HepG2 (cell line): ENCODE results near the gene RNLS. TPM values are rescaled to one million over a fixed set of nuclear protein-coding genes. Genes with fewer than 3 reads are reported as not detected.
"Not testable (repeated sequence)": the region's sequence is repeated elsewhere in the genome, so short reads cannot be mapped to it uniquely, and the experiment has no call there.

ENCODE experiments used
- ATAC-seq: fragments of 200-7000 bp; cut with Tn5 transposase; 3 replicates; pipeline ENCODE4 v1.9.1; 2020; ENCODE audit warnings: mild to moderate bottlenecking, moderate library complexity
- BruUV-seq: library from RNA; stranded (reverse); fragments of 400-500 nt; replicated peaks from 2 replicates; lab custom pipeline; 2021; lab: Mats Ljungman, UMichigan
- CTCF ChIA-PET: fragments of 300-600 bp; formaldehyde crosslinking; extraction: SDS; loops from one replicate; lab custom pipeline; 2021; ENCODE audit warnings: low total read pairs, inconsistent platforms, low intra/inter-chr PET ratio; lab: Yijun Ruan, JAX
- POLR2A ChIA-PET: fragments of 350-600 bp; sonication (Branson Sonifier 250); formaldehyde crosslinking; loops from one replicate; lab custom pipeline; 2020; ENCODE audit warnings: antibody characterized with exemption, inconsistent platforms; lab: Yijun Ruan, JAX
- DNase-seq: peaks from one replicate; pipeline ENCODE4 v3.0.0-alpha.2; 2015; ENCODE audit warnings: low spot score
- FAIRE-seq: peaks from 3 replicates; lab custom pipeline; 2011; peaks lifted over from hg19 to GRCh38; lab: Jason Lieb, UNC
- H2AFZ ChIP-seq: one replicate; pipeline ENCODE4 v1.6.1; 2011; ENCODE audit warnings: low read length, inconsistent platforms
- H3K27ac ChIP-seq: fragments of 300-600 bp; 3 replicates; pipeline ENCODE4 v1.8.0; 2011; ENCODE audit warnings: mixed run types, mild to moderate bottlenecking, mixed read lengths, low read length, inconsistent platforms; ENCODE audit not compliant: insufficient read depth; ENCODE audit errors: extremely low read length
- H3K27me3 ChIP-seq, 2 experiments: fragments of 200-600 bp in 1 of 2; 2 replicates in 1 of 2; 3 replicates in 1 of 2; pipeline versions ENCODE4 v1.6.0 to v1.8.0; 2011; ENCODE audit warnings: low read length in 2 of 2, mild to moderate bottlenecking in 2 of 2, moderate library complexity in 2 of 2, inconsistent platforms in 1 of 2; ENCODE audit not compliant: insufficient read depth in 2 of 2, control insufficient read depth in 1 of 2
- H3K36me3 ChIP-seq, 2 experiments: fragments of 200-600 bp in 1 of 2; replicated peaks in 1 of 2; 2 replicates in 1 of 2; 3 replicates in 1 of 2; pipeline versions ENCODE4 v1.5.1 to v1.8.0; 2011; ENCODE audit warnings: low read length in 2 of 2, inconsistent platforms in 1 of 2; ENCODE audit not compliant: insufficient read depth in 2 of 2, control insufficient read depth in 1 of 2
- H3K4me1 ChIP-seq: 2 replicates; pipeline ENCODE4 v1.5.1; 2012; ENCODE audit warnings: low read length, inconsistent platforms; ENCODE audit not compliant: insufficient read depth
- H3K4me2 ChIP-seq: 2 replicates; pipeline ENCODE4 v1.6.0; 2011; ENCODE audit warnings: low read depth, low read length, inconsistent platforms
- H3K4me3 ChIP-seq, 3 experiments: fragments of 200-600 bp in 1 of 3; sonication (generic), shearing (Covaris generic) in 1 of 3; replicated peaks in 1 of 3; 2 replicates each; pipeline ENCODE4 v1.5.1; 2011 to 2016; ENCODE audit warnings: low read length in 3 of 3, inconsistent platforms in 2 of 3, low read depth in 2 of 3, mild to moderate bottlenecking in 2 of 3, control low read depth in 1 of 3, mixed read lengths in 1 of 3; ENCODE audit not compliant: insufficient read depth in 1 of 3
- H3K79me2 ChIP-seq: one replicate; pipeline ENCODE4 v1.6.1; 2011; ENCODE audit warnings: low read length, inconsistent platforms; ENCODE audit not compliant: insufficient read depth
- H3K9ac ChIP-seq: 2 replicates; pipeline ENCODE4 v1.6.0; 2011; ENCODE audit warnings: mild to moderate bottlenecking, low read depth, low read length, inconsistent platforms; ENCODE audit not compliant: insufficient read depth
- H3K9me3 ChIP-seq: 2 replicates; pipeline ENCODE4 v1.5.1; 2012; ENCODE audit warnings: mild to moderate bottlenecking, low read length
- H4K20me1 ChIP-seq: 2 replicates; pipeline ENCODE4 v1.6.0; 2011; ENCODE audit warnings: inconsistent platforms, mild to moderate bottlenecking, low read length, moderate library complexity; ENCODE audit not compliant: insufficient read depth
- ATAD3A ChIP-seq: sonication (generic); formaldehyde crosslinking; IDR thresholded peaks from 2 replicates; pipeline ENCODE4 v1.4.0; 2020; ENCODE audit warnings: missing genetic modification reagents
- ETV5 ChIP-seq: IDR thresholded peaks from 2 replicates; pipeline ENCODE4 v1.6.1; 2018; ENCODE audit warnings: missing biosample characterization, missing genetic modification reagents, inconsistent platforms, borderline replicate concordance
- FOXK2 ChIP-seq: fragments of 450-650 bp; IDR thresholded peaks from 2 replicates; pipeline ENCODE4 v1.6.1; 2016
- ISL2 ChIP-seq: sonication (generic); formaldehyde crosslinking; IDR thresholded peaks from 2 replicates; pipeline ENCODE4 v1.5.0; 2020; ENCODE audit warnings: missing genetic modification reagents
- JUNB ChIP-seq: sonication (generic); formaldehyde crosslinking; IDR thresholded peaks from 2 replicates; pipeline ENCODE4 v1.8.0; 2022; ENCODE audit warnings: missing genetic modification reagents, mild to moderate bottlenecking, borderline replicate concordance
- ZNF546 ChIP-seq: sonication (generic); formaldehyde crosslinking; conservative IDR thresholded peaks from 2 replicates; pipeline ENCODE4 v1.8.1; 2023; ENCODE audit warnings: mild to moderate bottlenecking, missing genetic modification reagents
- ZNF766 ChIP-seq: sonication (generic); formaldehyde crosslinking; IDR thresholded peaks from 2 replicates; pipeline ENCODE4 v1.5.0; 2020; ENCODE audit warnings: missing genetic modification reagents, borderline replicate concordance
- ZZZ3 ChIP-seq: sonication (generic); formaldehyde crosslinking; IDR thresholded peaks from 2 replicates; pipeline ENCODE4 v1.4.0; 2020; ENCODE audit warnings: missing genetic modification reagents, mild to moderate bottlenecking, borderline replicate concordance
- WGBS: methylation state at CpG from one replicate; pipeline ENCODE4 v1.1.6; 2017; ENCODE audit warnings: low lambda C conversion rate; 5-methylcytosine and 5-hydroxymethylcytosine counted together
- in situ Hi-C: cut with HindIII; loops from 2 replicates; pipeline ENCODE4 v1.10.0; 2017; ENCODE audit warnings: low pct_unique_long_range_greater_than_20kb; ENCODE audit not compliant: extremely low pct_ligation_motif_present
- intact Hi-C: fragments of 100-400 bp; cut with micrococcal nuclease; formaldehyde crosslinking; loops from one replicate; pipeline ENCODE4 v1.10.0; 2022; ENCODE audit not compliant: unreplicated experiment
- polyA plus RNA-seq, 8 experiments: library from polyadenylated mRNA; depleted of rRNA in 3 of 8; stranded (reverse) in 7 of 8; unstranded in 1 of 8; fragments of >200 nt; fragmentation: Illumina TruSeq in 4 of 8; extraction: Trizol in 4 of 8; gene quantifications; 2 replicates each; pipeline versions ENCODE4 v1.2.1 to v1.2.3, GENCODE V29; 2011 to 2016; ENCODE audit warnings: low read depth in 4 of 8, missing spikeins in 1 of 8, mixed read lengths in 1 of 8; ENCODE audit not compliant: insufficient read depth in 1 of 8
- total RNA-seq, 5 experiments: library from RNA; depleted of rRNA; stranded (reverse); fragments of >200 nt; fragmentation: Illumina TruSeq; extraction: Trizol; gene quantifications; 2 replicates each; pipeline ENCODE4 v1.2.3, GENCODE V29; 2016; ENCODE audit warnings: low read depth in 1 of 5
- TF ChIP-seq, protein P1 (sequence below): IDR thresholded peaks from 2 replicates; pipeline ENCODE4 v1.6.1; 2012; ENCODE audit warnings: inconsistent platforms
- TF ChIP-seq, protein P2 (sequence below): sonication (generic); formaldehyde crosslinking; conservative IDR thresholded peaks from 2 replicates; pipeline ENCODE4 v1.4.0; 2020; ENCODE audit warnings: missing genetic modification reagents

The RNLS gene
- total and polyA plus RNA-seq, 2 of the 13 experiments (the other 11 are each of a cell fraction or from before 2014, with no cell fraction given), result not detected

DNA sequence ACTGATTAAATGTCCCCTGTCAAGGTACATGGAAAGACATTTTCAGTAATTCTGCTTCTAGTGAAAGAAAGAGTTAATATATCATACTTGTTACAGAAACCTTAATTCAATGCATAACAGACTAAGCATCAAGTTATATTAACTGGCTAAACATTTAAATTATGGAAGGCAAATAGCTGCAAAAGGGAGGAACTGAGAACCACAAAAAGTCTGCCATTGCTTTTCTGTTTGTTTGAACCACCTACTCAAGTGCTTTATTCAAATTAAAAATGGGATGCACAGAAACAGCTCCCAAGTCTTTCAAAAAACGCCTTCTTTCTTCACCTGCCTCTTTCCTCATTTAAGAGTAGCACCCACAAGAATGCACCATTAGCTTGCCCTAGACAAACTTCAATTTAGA lies 271.9 kb downstream of the RNLS start (continued):
- no peak for TF ChIP-seq ETV5 (CRISPR knock-in tag)
- TF ChIP-seq, protein P1, sequence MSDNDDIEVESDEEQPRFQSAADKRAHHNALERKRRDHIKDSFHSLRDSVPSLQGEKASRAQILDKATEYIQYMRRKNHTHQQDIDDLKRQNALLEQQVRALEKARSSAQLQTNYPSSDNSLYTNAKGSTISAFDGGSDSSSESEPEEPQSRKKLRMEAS, result no peak
- TF ChIP-seq, all 625 proteins: peak for 0

DNA sequence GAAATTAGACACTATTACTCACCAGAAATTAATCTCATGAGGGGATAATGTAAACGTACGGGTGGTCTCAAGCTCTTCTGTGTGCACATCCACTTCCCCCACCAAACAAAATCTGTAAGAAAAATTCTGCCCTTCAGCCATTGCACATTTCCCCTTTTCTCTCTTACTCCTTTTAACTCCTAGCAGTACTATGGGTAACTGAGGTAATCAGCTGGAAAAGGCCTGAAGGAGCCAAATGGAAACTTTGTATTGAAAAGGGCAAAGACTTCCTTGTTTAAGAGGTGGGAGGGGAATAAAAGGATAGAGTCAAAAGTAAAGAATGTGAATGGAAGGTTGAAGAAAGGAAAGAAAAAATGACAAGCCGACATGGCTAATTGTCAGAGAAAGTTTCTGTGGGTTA lies 273.8 kb downstream of the RNLS start:
- Histone ChIP-seq H3K36me3 (no peaks in the 10 kb centered on the region), H3K27me3 (no peaks in the 10 kb centered on the region), H3K4me1 (no peaks in the 10 kb centered on the region), H3K4me2 (no peak overlapping the region), H3K9me3 (no peaks in the 10 kb centered on the region), H3K9ac (no peak overlapping the region), H3K27ac (no peak overlapping the region), H3K4me3 (no peak overlapping the region), H2AFZ (no peak overlapping the region), H4K20me1 (no peaks in the 10 kb centered on the region), H3K79me2 (no peaks in the 10 kb centered on the region)
- intact Hi-C loops, result no loop called here
- FAIRE-seq (no peak), ATAC-seq (no peak), DNase-seq (no peak)
- CTCF ChIA-PET, result no interaction called here
- no TSS peak for BruUV-seq
- WGBS, result 39% methylated on average over 3 of the region's 3 CpGs
- in situ Hi-C loops, result no loop called here
- POLR2A ChIA-PET, result no interaction called here
- TF ChIP-seq JUNB, result no peak
- no peak for TF ChIP-seq ZZZ3 (CRISPR knock-in tag)
- no peak for TF ChIP-seq ZNF546 (CRISPR knock-in tag)
- no peak for TF ChIP-seq ISL2 (CRISPR knock-in tag)
- no peak for TF ChIP-seq ATAD3A (CRISPR knock-in tag)
- no peak for TF ChIP-seq ZNF766
- TF ChIP-seq FOXK2, result no peak
- TF ChIP-seq, protein P2, sequence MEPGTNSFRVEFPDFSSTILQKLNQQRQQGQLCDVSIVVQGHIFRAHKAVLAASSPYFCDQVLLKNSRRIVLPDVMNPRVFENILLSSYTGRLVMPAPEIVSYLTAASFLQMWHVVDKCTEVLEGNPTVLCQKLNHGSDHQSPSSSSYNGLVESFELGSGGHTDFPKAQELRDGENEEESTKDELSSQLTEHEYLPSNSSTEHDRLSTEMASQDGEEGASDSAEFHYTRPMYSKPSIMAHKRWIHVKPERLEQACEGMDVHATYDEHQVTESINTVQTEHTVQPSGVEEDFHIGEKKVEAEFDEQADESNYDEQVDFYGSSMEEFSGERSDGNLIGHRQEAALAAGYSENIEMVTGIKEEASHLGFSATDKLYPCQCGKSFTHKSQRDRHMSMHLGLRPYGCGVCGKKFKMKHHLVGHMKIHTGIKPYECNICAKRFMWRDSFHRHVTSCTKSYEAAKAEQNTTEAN (CRISPR knock-in tag), result no peak

DNA sequence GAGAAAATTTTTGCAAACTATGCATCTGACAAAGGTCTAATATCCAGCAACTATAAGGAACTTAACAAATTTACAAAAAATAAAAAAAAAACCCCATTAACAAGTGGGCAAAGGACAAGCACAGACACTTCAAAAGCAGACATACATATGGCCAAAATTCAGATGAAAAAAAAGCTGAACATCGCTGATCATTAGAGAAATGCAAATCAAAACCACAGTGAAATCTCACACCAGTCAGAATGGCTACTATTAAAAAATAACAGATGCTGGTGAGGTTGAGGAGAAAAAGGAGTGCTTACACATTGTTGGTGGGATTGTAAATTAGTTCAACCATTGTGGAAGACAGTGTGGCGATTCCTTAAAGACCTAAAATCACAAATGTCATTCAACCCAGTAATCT lies 274.8 kb downstream of the RNLS start:
- intact Hi-C loops, in situ Hi-C loops, H2AFZ ChIP-seq, H4K20me1 ChIP-seq, BruUV-seq, DNase-seq, CTCF ChIA-PET, H3K4me1 ChIP-seq, H3K79me2 ChIP-seq, H3K27ac ChIP-seq, H3K36me3 ChIP-seq, H3K4me3 ChIP-seq, H3K9me3 ChIP-seq, ATAC-seq, H3K9ac ChIP-seq, POLR2A ChIA-PET, H3K4me2 ChIP-seq, H3K27me3 ChIP-seq, FAIRE-seq: not testable (repeated sequence)
- WGBS, result 0% methylated on average over 2 of the region's 2 CpGs
